Measurements from ENCODE around the gene KDSR.

Gene KDSR

DNA sequence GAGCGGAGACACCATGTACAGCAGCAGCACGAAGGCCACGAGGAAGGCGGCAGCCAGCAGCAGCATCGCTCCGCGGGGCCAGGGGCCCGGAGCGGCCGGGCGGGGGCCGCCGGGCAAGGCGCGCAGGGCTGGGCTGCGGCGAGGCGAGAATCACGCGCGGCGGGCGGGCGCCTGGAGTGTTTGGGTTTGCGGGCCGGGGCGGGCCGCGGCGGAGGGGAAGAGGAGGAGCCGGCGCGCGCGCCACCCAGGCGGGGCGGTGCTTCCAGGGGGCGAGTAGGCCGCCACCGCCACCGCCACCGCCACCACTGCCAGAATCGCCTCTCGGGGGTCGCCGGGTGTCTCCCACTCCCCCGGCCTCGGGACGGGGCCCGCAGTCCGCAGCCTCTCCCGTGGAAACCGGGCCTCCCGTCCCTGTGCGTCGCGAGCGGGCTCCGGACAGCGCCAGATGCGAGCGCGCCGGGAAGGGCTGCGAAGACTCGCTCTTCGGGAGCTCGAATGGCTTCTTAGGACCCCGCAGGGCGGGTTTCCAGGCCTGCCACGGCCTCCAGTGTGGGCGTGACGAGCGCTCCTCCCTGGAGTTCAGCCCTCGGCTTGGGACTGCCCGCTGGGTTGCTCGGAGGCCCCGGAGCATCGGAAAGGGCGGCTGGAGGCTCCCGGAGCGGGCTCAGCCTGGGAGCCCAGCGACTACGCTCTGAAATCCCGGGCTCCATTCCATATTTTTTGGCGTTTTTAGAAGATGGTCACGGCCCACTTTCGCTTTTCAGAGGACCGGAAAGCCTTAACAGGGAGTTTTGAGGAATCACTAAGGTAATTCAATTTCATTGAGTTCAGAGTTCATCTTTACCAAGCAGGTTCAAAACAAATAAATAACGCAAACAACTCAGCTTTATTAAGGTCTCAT is at the start of gene KDSR:
TSS of gene KDSR (minus strand) at position 154 of the 901 bp plus-strand sequence. CDS start at position 66, 88 bp downstream.
- peak; percentile 70 for DNase-seq (ENCODE audit: low read depth)

- no peak for DNase-seq (ENCODE audit: low read depth)
Observed at GRCh38 chr18:63412953-63413352, 45.9 kb upstream of the KDSR start.

DNA sequence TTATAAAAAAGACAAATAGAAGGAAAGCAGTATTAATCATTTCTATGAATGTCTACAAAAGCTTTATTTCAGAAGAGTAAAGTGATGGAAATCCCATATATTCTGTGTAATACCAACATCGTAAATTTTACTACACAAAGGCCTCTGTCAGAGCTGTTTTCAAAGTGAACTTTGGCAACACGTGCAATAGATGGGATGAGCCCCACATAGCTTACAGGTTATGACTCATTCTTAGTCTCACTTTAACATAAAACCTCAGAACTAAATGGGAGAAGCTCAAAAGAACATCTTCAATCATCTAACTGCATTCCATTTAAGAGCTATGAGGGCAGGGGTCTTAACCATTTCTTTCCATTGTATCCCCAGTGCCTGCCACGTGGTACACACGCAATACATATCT is 43.8 kb upstream of the KDSR start:
- no peak for DNase-seq (ENCODE audit: low read depth)

- no peak for DNase-seq (ENCODE audit: low read depth)
Observed at GRCh38 chr18:63409301-63409700, 42.3 kb upstream of the KDSR start.

- DNase-seq (ENCODE audit: low read depth), result no peak
Observed at GRCh38 chr18:63407734-63408133, 40.7 kb upstream of the KDSR start.

DNA sequence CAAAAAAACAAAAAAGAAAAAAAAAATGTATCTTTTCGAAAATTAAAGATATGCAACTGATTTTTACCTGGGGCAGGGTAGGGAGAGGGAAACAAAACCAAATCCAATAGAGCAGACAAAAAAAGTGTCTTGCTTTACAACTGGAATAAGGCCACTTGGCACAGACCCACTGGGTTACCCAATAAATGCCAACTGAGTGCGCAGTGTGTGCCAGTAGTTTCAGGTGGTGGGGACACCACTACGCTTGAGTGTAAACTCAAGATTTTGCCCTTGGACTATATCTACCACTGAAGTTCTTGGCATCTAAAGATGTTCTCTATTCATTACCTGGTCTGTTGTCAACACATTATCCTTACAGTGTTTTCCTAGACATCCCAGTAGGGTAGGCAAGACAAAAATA is 39.0 kb upstream of the KDSR start:
- DNase-seq (ENCODE audit: low read depth), result no peak

DNA sequence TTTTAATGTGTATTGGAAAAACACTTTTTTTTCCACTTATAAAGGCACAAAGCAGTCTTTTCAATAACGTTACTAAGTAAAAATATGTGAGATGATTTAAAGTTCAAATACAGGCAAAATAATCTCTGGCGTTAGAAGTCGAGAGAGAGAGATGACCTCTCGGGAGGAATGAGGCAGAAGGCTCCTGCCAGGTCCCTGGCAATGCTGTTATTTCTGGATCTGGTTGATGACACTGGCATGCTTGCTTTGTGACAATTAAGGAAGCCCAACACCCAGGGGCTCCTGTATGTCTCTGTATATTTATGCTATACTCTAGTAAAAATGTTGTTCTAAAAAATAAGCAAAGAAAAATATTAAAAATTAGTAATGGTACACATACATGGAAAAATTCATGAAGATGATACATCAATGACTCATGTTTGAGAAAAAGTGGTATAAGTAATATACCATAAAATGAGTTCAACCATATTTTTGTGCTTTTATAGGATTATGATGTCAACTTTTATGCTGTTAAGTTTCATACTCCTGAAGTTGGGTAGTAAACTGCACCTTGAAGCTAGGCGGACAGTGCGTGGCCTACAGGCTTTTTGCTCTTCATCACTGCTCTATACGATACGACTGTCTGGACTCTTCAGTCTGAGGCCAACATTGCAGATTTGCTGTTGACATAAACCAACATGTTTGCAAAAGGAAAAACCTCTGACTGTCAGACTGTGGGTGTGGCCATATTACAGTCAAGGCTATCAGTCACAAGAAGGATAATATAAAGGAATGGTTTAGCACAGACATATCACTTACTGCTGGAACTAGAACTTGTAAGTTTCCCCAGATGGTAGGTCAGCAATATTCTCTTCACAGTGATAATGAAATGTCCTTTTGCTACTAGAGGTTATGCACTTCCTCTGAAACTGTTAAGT is 35.5 kb upstream of the KDSR start:
- DNase-seq (ENCODE audit: low read depth), result no peak

GRCh38 chr18:63399300-63399699 is 32.3 kb upstream of the KDSR start:
- no peak for DNase-seq (ENCODE audit: low read depth)

- no peak for DNase-seq (ENCODE audit: low read depth)
Observed at GRCh38 chr18:63397349-63397748, 30.3 kb upstream of the KDSR start.

- DNase-seq (ENCODE audit: low read depth), result no peak
Observed at GRCh38 chr18:63395503-63395902, 28.5 kb upstream of the KDSR start.

- no peak for DNase-seq (ENCODE audit: low read depth)
Observed at GRCh38 chr18:63394954-63395353, 27.9 kb upstream of the KDSR start.

DNA sequence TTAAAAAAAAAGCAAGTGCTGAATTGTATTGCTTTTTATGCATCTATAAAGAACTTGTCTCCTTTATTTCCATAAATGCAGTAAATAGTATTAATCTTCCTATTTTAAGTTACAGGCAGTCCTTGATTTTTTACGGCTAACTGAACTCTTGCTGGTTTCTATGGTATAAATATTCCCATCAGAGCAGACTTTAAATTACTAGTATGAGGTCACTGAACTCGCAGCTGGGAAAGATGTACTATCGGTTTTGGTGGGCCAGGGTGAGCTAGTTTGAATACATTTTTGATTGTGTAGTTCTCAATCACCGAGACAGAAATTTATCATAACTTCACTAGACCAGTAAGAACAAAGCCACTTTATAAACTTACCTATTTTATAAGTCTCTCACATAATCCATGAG is 20.9 kb upstream of the KDSR start:
- DNase-seq (ENCODE audit: low read depth), result no peak

GRCh38 chr18:63382843-63383242 is 15.8 kb upstream of the KDSR start:
- DNase-seq (ENCODE audit: low read depth), result no peak

- DNase-seq (ENCODE audit: low read depth), result no peak
Observed at GRCh38 chr18:63379639-63379962, 12.6 kb upstream of the KDSR start.

DNA sequence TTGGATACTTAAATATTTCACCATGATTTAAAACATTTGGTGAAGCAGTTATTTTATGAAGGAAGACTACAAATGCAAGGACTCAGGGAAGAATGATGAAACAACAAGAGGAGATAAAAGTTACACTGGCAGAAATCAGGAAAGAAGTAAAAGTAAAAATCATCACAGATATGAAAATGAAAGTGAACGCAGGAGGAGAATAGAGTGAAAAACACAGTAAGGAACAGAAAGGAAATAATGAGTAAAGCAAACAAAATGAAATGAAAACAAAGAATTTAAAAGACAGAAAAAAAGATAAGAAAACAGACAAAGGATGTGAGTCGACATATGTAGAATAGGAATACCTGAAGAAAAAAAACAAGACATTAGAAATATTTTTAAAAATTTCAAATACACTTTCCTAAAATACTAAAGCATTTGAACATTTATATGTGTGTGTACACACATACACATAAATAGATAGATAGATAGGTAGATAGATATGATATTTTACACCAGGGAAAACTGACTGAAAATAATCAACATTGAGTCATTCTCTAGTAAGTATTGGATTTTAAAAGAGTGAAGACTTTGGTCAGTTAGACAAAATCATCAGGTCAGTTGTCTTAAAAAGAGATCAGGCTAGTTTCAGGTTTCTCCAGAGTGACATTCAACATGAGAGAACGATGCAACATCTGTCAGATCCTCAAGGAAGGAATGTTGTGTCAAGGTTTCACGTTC is 12.1 kb upstream of the KDSR start:
- no peak for DNase-seq (ENCODE audit: low read depth)

GRCh38 chr18:63377275-63377980 is 10.4 kb upstream of the KDSR start:
- no peak for DNase-seq (ENCODE audit: low read depth)

DNA sequence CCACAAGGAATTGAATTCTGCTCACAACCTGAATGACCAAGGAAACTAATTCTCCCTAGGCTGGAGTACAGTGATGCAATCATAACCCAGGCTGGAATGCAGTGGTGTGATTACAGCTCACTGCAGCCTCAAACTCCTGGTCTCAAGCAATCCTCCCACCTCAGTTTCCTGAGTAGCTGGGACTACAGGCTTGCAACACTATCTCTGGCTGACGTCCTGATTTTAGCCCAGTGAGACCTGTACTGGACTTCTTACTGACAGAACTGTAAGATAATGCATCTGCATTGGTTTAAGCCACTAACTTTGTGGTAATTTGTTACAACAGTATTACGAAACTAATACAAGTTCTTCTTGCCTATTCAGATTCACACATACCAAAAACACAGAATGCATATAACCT is 9.5 kb upstream of the KDSR start:
- DNase-seq (ENCODE audit: low read depth), result no peak

DNA sequence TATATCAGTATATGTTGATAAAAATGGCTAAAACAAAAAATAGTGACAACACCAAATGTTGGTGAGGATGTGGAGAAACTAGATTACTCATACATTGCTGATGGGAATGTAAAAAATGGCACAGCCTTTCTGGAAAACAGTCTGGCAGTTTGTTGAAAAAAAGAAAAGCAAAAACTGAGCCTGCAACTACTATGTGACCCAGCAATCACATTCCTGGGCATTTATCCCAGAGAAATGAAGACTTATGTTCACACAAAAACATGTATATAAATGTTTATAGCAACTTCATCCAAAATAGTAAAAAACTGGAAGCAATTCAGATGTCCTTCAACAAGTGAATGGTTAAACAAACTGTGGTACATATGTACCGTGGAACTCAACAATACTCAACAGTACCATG is 7.5 kb upstream of the KDSR start:
- DNase-seq (ENCODE audit: low read depth), result no peak

DNA sequence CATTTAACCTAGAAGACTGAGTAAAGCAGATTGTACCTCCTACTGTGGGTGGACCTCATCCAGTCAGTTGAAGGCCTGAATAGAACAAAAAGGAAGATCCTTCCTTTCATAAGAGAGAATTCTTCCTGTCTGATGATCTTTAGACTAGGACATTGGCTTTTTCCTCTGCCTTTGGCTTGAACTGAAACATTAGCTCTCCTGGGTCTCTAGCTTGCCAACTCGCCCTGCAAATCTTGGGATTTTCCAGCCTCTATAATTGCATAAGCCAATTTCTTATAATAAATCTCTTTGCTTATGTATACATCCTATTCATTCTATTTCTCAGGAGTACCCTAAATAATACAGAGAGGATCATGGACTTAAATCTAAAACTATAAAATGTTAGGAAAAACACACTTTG is 6.2 kb upstream of the KDSR start:
- DNase-seq (ENCODE audit: low read depth), result no peak

- no peak for DNase-seq (ENCODE audit: low read depth)
Observed at GRCh38 chr18:63368611-63369010, 1.6 kb upstream of the KDSR start.

GRCh38 chr18:63366213-63367052 is 573 bp downstream of the KDSR start:
- DNase-seq (ENCODE audit: low read depth), result peak; percentile 64
